PC-3 (cell line): ENCODE results near the gene UBE2Q1. TPM values are rescaled to one million over a fixed set of nuclear protein-coding genes. Genes with fewer than 3 reads are reported as not detected.

ENCODE experiments used
- ATAC-seq: fragments of 200-7000 bp; cut with Tn5 transposase; 2 replicates; pipeline ENCODE4 v1.9.1; 2020; ENCODE audit warnings: mild to moderate bottlenecking, moderate library complexity
- BruUV-seq: library from RNA; stranded (reverse); fragments of 400-500 nt; replicated peaks from 2 replicates; lab custom pipeline; 2021; lab: Mats Ljungman, UMichigan
- CTCF ChIA-PET: fragments of 300-600 bp; sonication (Branson Sonifier 250); formaldehyde crosslinking; loops from one replicate; lab custom pipeline; 2022; ENCODE audit warnings: antibody characterized with exemption; lab: Charles Lee
- POLR2A ChIA-PET: fragments of 300-600 bp; sonication (Branson Sonifier 250); formaldehyde crosslinking; loops from one replicate; lab custom pipeline; 2022; ENCODE audit warnings: antibody characterized with exemption; ENCODE audit not compliant: unreplicated experiment; lab: Charles Lee
- DNase-seq: peaks from one replicate; pipeline ENCODE4 v3.0.0-alpha.2; 2015
- H2AFZ ChIP-seq: fragments of 300-600 bp; sonication (generic); 2 replicates; pipeline ENCODE4 v1.6.0; 2016; ENCODE audit warnings: antibody characterized with exemption, low read length
- H3F3A ChIP-seq: fragments of 300-600 bp; sonication (generic); one replicate; pipeline ENCODE4 v1.6.0; 2017; ENCODE audit warnings: antibody characterized with exemption, low read length, control low read depth, mild to moderate bottlenecking; ENCODE audit not compliant: unreplicated experiment
- H3K27ac ChIP-seq: fragments of 300-600 bp; sonication (generic); 2 replicates; pipeline ENCODE4 v1.5.1; 2016; ENCODE audit warnings: mild to moderate bottlenecking, low read length
- H3K27me3 ChIP-seq: fragments of 300-600 bp; sonication (generic); 2 replicates; pipeline ENCODE4 v1.6.1; 2016; ENCODE audit warnings: low read length, mixed read lengths
- H3K36me3 ChIP-seq: fragments of 300-600 bp; sonication (generic); 2 replicates; pipeline ENCODE4 v1.6.1; 2016; ENCODE audit warnings: low read depth, mixed run types, low read length, mixed read lengths
- H3K4me1 ChIP-seq: fragments of 300-600 bp; sonication (generic); 2 replicates; pipeline ENCODE4 v1.5.1; 2016; ENCODE audit warnings: low read length; ENCODE audit not compliant: insufficient read depth
- H3K4me2 ChIP-seq: fragments of 300-600 bp; sonication (generic); 2 replicates; pipeline ENCODE4 v1.6.0; 2016; ENCODE audit warnings: low read length
- H3K4me3 ChIP-seq: fragments of 300-600 bp; sonication (generic); 2 replicates; pipeline ENCODE4 v1.5.1; 2016; ENCODE audit warnings: mild to moderate bottlenecking, low read length, mixed read lengths
- H3K79me2 ChIP-seq: fragments of 300-600 bp; sonication (generic); 2 replicates; pipeline ENCODE4 v1.6.1; 2017; ENCODE audit warnings: low read length, mixed read lengths
- H3K9ac ChIP-seq: fragments of 300-600 bp; sonication (generic); 2 replicates; pipeline ENCODE4 v1.6.0; 2016; ENCODE audit warnings: mild to moderate bottlenecking, low read length
- H3K9me2 ChIP-seq: fragments of 300-600 bp; sonication (generic); replicated peaks from 2 replicates; pipeline ENCODE4 v1.6.1; 2016; ENCODE audit warnings: mixed run types, low read length, mixed read lengths
- H3K9me3 ChIP-seq: fragments of 300-600 bp; sonication (generic); 2 replicates; pipeline ENCODE4 v1.6.1; 2016; ENCODE audit warnings: low read length, mixed read lengths
- H4K20me1 ChIP-seq: fragments of 300-600 bp; sonication (generic); 2 replicates; pipeline ENCODE4 v1.6.1; 2016; ENCODE audit warnings: low read length, mixed read lengths
- EZH2 ChIP-seq: fragments of 300-600 bp; sonication (generic); IDR thresholded peaks from one replicate; pipeline ENCODE4 v1.6.1; 2017; ENCODE audit warnings: antibody characterized with exemption, mild to moderate bottlenecking, low read length; ENCODE audit not compliant: unreplicated experiment
- EZH2phosphoT487 ChIP-seq: fragments of 300-600 bp; sonication (generic); IDR thresholded peaks from 2 replicates; pipeline ENCODE4 v1.6.1; 2018; ENCODE audit warnings: mild to moderate bottlenecking, antibody characterized with exemption, low read length, borderline replicate concordance
- intact Hi-C: fragments of 100-400 bp; cut with micrococcal nuclease; formaldehyde crosslinking; loops from 2 replicates; pipeline ENCODE4 v1.9.0; 2023
- total RNA-seq: library from RNA; depleted of rRNA; stranded (reverse); fragments of >200 nt; gene quantifications from 2 replicates; pipeline ENCODE4 v1.2.3, GENCODE V29; 2014
- TF ChIP-seq, protein P1 (sequence below): fragments of 300-600 bp; sonication (generic); conservative IDR thresholded peaks from 2 replicates; pipeline ENCODE4 v1.5.1; 2017; ENCODE audit warnings: antibody characterized with exemption, low read depth, mild to moderate bottlenecking, low read length

UBE2Q1 gene
- total RNA-seq, 1 experiment from 2014 or later = 40.0 TPM

DNA sequence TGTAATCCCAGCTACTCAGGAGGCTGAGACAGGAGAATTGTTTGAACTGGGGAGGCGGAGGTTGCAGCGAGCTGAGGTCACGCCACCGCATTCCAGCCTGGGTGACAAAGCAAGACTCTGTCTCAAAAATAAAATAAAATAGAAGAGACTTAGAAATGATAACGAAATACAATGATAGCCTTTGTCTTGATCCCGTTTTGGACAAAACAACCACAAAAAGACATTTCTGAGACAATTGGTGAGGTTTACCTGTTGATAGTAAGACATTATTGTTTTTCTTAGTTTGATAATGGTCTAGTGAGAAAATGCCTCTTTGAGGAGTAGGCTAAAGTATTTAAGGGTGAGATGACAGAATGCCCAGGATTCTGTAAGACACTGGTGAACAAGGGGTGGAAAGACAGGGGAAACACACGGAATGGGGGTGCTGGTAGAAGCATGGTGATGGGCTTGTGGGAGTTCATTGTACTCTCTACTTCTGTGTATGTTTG lies 44.4 kb downstream of the UBE2Q1 start:
- Histone ChIP-seq H3K27me3 (peaks cover 55% of the 10 kb centered on the region), H3K4me2 (no peak overlapping the region), H3K4me3 (no peak overlapping the region), H3K9me2 (no peaks in the 10 kb centered on the region), H4K20me1 (no peaks in the 10 kb centered on the region), H3K9ac (no peak overlapping the region), H3K4me1 (no peaks in the 10 kb centered on the region), H3K36me3 (no peaks in the 10 kb centered on the region), H2AFZ (no peak overlapping the region), H3K9me3 (no peaks in the 10 kb centered on the region), H3F3A (no peaks in the 10 kb centered on the region), H3K79me2 (no peaks in the 10 kb centered on the region), H3K27ac (no peak overlapping the region)
- no peak for ATAC-seq
- ChIA-PET POLR2A (no interaction called here), CTCF (no interaction called here)
- no TSS peak for BruUV-seq
- intact Hi-C loops = no loop called here
- no peak for DNase-seq
- TF ChIP-seq EZH2phosphoT487 = no peak

GRCh38 chr1:154512760-154513159 lies 45.7 kb downstream of the UBE2Q1 start:
- BruUV-seq = no TSS peak
- Histone ChIP-seq H3K79me2 (no peaks in the 10 kb centered on the region), H3K9me2 (no peaks in the 10 kb centered on the region), H3K9ac (no peak overlapping the region), H3K4me3 (no peak overlapping the region), H3K4me1 (no peaks in the 10 kb centered on the region), H3K9me3 (no peaks in the 10 kb centered on the region), H2AFZ (no peak overlapping the region), H3F3A (no peaks in the 10 kb centered on the region), H3K27me3 (peaks cover 63% of the 10 kb centered on the region), H3K4me2 (no peak overlapping the region), H4K20me1 (no peaks in the 10 kb centered on the region), H3K27ac (no peak overlapping the region), H3K36me3 (no peaks in the 10 kb centered on the region)
- ChIA-PET POLR2A (no interaction called here), CTCF (no interaction called here)
- ATAC-seq = no peak
- intact Hi-C loops = no loop called here
- TF ChIP-seq EZH2phosphoT487 (no peak), EZH2 (no peak)
- TF ChIP-seq, protein P1, sequence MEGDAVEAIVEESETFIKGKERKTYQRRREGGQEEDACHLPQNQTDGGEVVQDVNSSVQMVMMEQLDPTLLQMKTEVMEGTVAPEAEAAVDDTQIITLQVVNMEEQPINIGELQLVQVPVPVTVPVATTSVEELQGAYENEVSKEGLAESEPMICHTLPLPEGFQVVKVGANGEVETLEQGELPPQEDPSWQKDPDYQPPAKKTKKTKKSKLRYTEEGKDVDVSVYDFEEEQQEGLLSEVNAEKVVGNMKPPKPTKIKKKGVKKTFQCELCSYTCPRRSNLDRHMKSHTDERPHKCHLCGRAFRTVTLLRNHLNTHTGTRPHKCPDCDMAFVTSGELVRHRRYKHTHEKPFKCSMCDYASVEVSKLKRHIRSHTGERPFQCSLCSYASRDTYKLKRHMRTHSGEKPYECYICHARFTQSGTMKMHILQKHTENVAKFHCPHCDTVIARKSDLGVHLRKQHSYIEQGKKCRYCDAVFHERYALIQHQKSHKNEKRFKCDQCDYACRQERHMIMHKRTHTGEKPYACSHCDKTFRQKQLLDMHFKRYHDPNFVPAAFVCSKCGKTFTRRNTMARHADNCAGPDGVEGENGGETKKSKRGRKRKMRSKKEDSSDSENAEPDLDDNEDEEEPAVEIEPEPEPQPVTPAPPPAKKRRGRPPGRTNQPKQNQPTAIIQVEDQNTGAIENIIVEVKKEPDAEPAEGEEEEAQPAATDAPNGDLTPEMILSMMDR = no peak
- DNase-seq = no peak

GRCh38 chr1:154503898-154504297 lies 54.6 kb downstream of the UBE2Q1 start:
- ChIA-PET POLR2A (interaction anchor here (0.5 kb wide), 1 partner anchor 124 kb away, joined by 3 read pairs; no protein-coding TSS in a partner anchor), CTCF (no interaction called here)
- no peaks in the 10 kb centered on the region for H3F3A ChIP-seq
- intact Hi-C loops = no loop called here
- peaks cover 76% of the 10 kb centered on the region for H3K27me3 ChIP-seq
- no peaks in the 10 kb centered on the region for H3K9me3 ChIP-seq
- no peak overlapping the region for H2AFZ ChIP-seq
- no peak overlapping the region for H3K9ac ChIP-seq
- H3K4me3 ChIP-seq = no peak overlapping the region
- H3K4me1 ChIP-seq = no peaks in the 10 kb centered on the region
- no peaks in the 10 kb centered on the region for H3K79me2 ChIP-seq
- TF ChIP-seq EZH2phosphoT487 = no peak
- TF ChIP-seq, protein P1 = no peak
- TF ChIP-seq EZH2 = no peak
- no peak for ATAC-seq
- H3K4me2 ChIP-seq = no peak overlapping the region
- H3K36me3 ChIP-seq = no peaks in the 10 kb centered on the region
- BruUV-seq = no TSS peak
- no peaks in the 10 kb centered on the region for H3K9me2 ChIP-seq
- H4K20me1 ChIP-seq = no peaks in the 10 kb centered on the region
- H3K27ac ChIP-seq = no peak overlapping the region
- DNase-seq = no peak
